MM.1S (cell line): ENCODE results near the gene ARPC2.

ENCODE experiments used
- DNase-seq: peaks from one replicate; pipeline ENCODE4 v3.0.0-alpha.2; 2015
- H2AFZ ChIP-seq: fragments of 300-600 bp; sonication (generic); 2 replicates; pipeline ENCODE4 v1.6.0; 2016; ENCODE audit warnings: antibody characterized with exemption, low read length
- H3F3A ChIP-seq: fragments of 300-600 bp; sonication (generic); 2 replicates; pipeline ENCODE4 v1.6.1; 2016; ENCODE audit warnings: mild to moderate bottlenecking, antibody characterized with exemption, low read length, moderate library complexity, mixed read lengths; ENCODE audit not compliant: insufficient read depth
- H3K27ac ChIP-seq: fragments of 300-600 bp; sonication (generic); 2 replicates; pipeline ENCODE4 v1.5.1; 2016; ENCODE audit warnings: mild to moderate bottlenecking, low read length
- H3K27me3 ChIP-seq: fragments of 300-600 bp; sonication (generic); replicated peaks from 2 replicates; pipeline ENCODE4 v1.6.0; 2016; ENCODE audit warnings: low read length; ENCODE audit not compliant: insufficient read depth
- H3K36me3 ChIP-seq: fragments of 300-600 bp; sonication (generic); replicated peaks from 2 replicates; pipeline ENCODE4 v1.6.1; 2016; ENCODE audit warnings: mild to moderate bottlenecking, low read length, mixed read lengths; ENCODE audit not compliant: insufficient read depth
- H3K4me1 ChIP-seq: fragments of 300-600 bp; sonication (generic); 2 replicates; pipeline ENCODE4 v1.6.1; 2016; ENCODE audit warnings: low read length, mixed read lengths
- H3K4me2 ChIP-seq: fragments of 300-600 bp; sonication (generic); 2 replicates; pipeline ENCODE4 v1.6.0; 2016; ENCODE audit warnings: low read depth, low read length
- H3K4me3 ChIP-seq: fragments of 300-600 bp; sonication (generic); 2 replicates; pipeline ENCODE4 v1.5.1; 2016; ENCODE audit warnings: low read length, mixed read lengths
- H3K79me2 ChIP-seq: fragments of 300-600 bp; sonication (generic); 2 replicates; pipeline ENCODE4 v1.6.1; 2016; ENCODE audit warnings: mixed run types, low read length, mixed read lengths
- H3K9ac ChIP-seq: fragments of 300-600 bp; sonication (generic); 2 replicates; pipeline ENCODE4 v1.6.1; 2016; ENCODE audit warnings: low read length, mixed read lengths
- H3K9me2 ChIP-seq: fragments of 300-600 bp; sonication (generic); replicated peaks from 2 replicates; pipeline ENCODE4 v1.6.1; 2016; ENCODE audit warnings: mild to moderate bottlenecking, low read length, mixed read lengths; ENCODE audit not compliant: insufficient read depth
- H3K9me3 ChIP-seq: fragments of 300-600 bp; sonication (generic); replicated peaks from 2 replicates; pipeline ENCODE4 v1.6.1; 2016; ENCODE audit warnings: mild to moderate bottlenecking, low read length, mixed read lengths; ENCODE audit not compliant: insufficient read depth
- H4K20me1 ChIP-seq: fragments of 300-600 bp; sonication (generic); 2 replicates; pipeline ENCODE4 v1.6.1; 2016; ENCODE audit warnings: mild to moderate bottlenecking, low read length, moderate library complexity, mixed read lengths; ENCODE audit not compliant: insufficient read depth
- EZH2 ChIP-seq: fragments of 300-600 bp; sonication (generic); optimal IDR thresholded peaks from 2 replicates; pipeline ENCODE3; 2017; ENCODE audit warnings: low read depth, mild to moderate bottlenecking, antibody characterized with exemption, low read length, mixed read lengths
- EZH2phosphoT487 ChIP-seq: fragments of 300-600 bp; sonication (generic); IDR thresholded peaks from 2 replicates; pipeline ENCODE4 v1.6.1; 2018; ENCODE audit warnings: antibody characterized with exemption, low read length
- TF ChIP-seq, protein P1 (sequence below): fragments of 300-600 bp; sonication (generic); IDR thresholded peaks from 2 replicates; pipeline ENCODE4 v1.5.1; 2016; ENCODE audit warnings: antibody characterized with exemption, low read length, mixed read lengths

ARPC2 gene

DNA sequence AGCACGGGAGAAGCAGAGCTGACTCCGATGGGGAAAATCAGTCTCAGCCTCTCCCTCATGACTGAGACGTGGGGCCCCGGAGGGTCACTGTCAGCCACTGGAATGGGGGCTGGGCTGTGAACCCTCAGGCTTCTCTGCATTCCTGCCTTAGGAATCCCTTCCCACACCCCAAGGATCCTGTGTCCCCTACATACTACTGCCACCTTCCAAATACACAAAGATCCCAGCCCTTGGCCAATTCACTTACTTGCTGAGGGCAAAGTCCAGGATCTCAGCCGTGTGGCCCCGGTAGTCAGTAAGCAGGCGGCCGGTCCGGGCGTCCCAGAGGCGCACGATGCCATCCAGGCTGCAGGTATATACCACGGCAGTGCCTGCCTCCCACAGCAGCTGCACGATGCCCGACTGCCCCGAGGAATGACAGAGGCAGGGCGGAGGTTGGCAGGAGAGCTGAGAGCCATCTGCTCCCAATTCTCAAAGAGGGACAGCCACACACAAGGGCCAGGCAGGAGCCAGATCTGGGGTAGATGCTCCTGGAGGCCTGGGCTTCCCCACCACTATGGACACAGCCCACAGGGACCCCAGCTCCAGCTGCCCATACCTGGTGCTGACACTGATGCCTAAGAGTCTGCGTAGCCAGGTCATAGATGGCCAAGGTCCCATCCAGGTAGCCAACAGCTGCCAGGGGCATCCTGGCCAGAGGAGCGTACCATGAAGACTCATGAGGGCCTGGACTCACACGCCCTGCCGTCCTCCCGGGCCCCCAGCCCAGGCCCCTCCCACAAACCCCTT lies 48.0 kb downstream of the ARPC2 start:
- TF ChIP-seq EZH2 (no peak), EZH2phosphoT487 (no peak)
- TF ChIP-seq, protein P1, sequence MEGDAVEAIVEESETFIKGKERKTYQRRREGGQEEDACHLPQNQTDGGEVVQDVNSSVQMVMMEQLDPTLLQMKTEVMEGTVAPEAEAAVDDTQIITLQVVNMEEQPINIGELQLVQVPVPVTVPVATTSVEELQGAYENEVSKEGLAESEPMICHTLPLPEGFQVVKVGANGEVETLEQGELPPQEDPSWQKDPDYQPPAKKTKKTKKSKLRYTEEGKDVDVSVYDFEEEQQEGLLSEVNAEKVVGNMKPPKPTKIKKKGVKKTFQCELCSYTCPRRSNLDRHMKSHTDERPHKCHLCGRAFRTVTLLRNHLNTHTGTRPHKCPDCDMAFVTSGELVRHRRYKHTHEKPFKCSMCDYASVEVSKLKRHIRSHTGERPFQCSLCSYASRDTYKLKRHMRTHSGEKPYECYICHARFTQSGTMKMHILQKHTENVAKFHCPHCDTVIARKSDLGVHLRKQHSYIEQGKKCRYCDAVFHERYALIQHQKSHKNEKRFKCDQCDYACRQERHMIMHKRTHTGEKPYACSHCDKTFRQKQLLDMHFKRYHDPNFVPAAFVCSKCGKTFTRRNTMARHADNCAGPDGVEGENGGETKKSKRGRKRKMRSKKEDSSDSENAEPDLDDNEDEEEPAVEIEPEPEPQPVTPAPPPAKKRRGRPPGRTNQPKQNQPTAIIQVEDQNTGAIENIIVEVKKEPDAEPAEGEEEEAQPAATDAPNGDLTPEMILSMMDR, result no peak
- Histone ChIP-seq H3K36me3 (no peaks in the 10 kb centered on the region), H3K4me1 (peaks cover 24% of the 10 kb centered on the region), H3K27ac (no peak overlapping the region), H3K9me2 (no peaks in the 10 kb centered on the region), H3K4me3 (no peak overlapping the region), H3F3A (no peaks in the 10 kb centered on the region), H3K27me3 (no peaks in the 10 kb centered on the region), H4K20me1 (no peaks in the 10 kb centered on the region), H3K4me2 (no peak overlapping the region), H3K9me3 (no peaks in the 10 kb centered on the region), H3K9ac (no peak overlapping the region), H2AFZ (no peak overlapping the region), H3K79me2 (peaks cover 19% of the 10 kb centered on the region)
- no peak for DNase-seq

DNA sequence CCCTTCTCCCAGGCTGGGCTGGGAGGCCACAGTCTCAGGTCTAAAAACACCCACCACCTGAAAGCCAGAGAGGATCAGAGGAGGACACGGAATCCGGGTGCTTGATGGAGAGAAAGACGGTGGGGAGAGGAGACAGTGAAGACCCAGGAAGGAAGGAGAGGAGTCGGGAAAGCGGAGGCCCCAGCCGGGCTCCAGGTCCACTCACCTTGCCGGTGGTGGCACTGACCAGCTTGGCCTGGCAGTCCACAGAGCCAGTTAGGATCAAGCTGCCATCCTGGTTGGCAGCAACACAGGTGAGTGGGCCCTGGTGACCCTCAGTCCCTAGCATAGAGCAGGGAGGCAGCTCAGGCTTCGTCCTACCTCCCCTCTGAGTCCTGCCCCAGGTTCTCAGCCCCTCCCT lies 48.6 kb downstream of the ARPC2 start:
- H3K4me1 ChIP-seq, result peaks cover 17% of the 10 kb centered on the region
- H2AFZ ChIP-seq, result no peak overlapping the region
- no peak overlapping the region for H3K4me3 ChIP-seq
- no peaks in the 10 kb centered on the region for H3K9me2 ChIP-seq
- H3K4me2 ChIP-seq, result no peak overlapping the region
- no peaks in the 10 kb centered on the region for H3K36me3 ChIP-seq
- H3K27ac ChIP-seq, result no peak overlapping the region
- H3F3A ChIP-seq, result no peaks in the 10 kb centered on the region
- TF ChIP-seq, protein P1, result no peak
- no peak for TF ChIP-seq EZH2
- no peak for TF ChIP-seq EZH2phosphoT487
- H3K9ac ChIP-seq, result no peak overlapping the region
- no peaks in the 10 kb centered on the region for H3K27me3 ChIP-seq
- DNase-seq, result no peak
- H3K9me3 ChIP-seq, result no peaks in the 10 kb centered on the region
- no peaks in the 10 kb centered on the region for H4K20me1 ChIP-seq
- peaks cover 22% of the 10 kb centered on the region for H3K79me2 ChIP-seq

DNA sequence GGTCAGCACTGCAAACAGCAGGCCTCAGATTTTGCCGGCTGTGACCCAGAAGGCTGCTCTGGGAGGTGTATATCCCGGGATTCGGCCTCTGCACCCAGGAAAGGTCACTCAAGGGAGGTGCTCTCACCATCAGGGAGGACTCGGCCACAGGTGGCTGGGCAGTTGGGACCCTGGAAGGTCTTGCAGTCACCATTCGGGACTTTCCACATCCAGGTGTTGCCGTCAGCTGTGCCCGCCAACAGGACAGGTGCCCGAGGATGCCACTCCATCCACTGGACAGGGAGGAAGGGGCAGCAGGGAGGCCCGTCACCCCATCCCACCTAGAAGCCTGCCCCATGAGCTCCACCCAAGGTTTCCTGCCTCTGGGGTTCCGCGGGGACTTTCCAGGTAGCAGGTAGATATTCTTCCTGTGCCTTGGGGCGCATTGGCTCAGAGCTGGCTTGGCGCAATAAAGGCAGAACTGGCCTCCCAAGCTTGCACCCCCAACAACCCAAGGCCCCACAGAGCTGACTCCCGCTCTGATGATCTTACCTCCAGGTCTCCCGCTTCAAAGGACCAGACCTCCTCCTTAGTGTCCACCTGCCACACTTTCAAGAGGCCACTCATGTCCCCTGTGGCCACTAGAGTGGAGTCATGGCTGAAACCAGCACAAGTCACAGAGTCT lies 49.5 kb downstream of the ARPC2 start:
- Histone ChIP-seq H3K4me1 (peaks cover 9% of the 10 kb centered on the region; the same call in 1 of the 2 replicates), H3K27me3 (no peaks in the 10 kb centered on the region), H3K79me2 (peaks cover 30% of the 10 kb centered on the region), H3K9ac (no peak overlapping the region), H3K9me2 (no peaks in the 10 kb centered on the region), H3K36me3 (no peaks in the 10 kb centered on the region), H4K20me1 (no peaks in the 10 kb centered on the region), H3K27ac (no peak overlapping the region), H2AFZ (no peak overlapping the region), H3F3A (no peaks in the 10 kb centered on the region), H3K4me3 (no peak overlapping the region), H3K4me2 (no peak overlapping the region), H3K9me3 (no peaks in the 10 kb centered on the region)
- TF ChIP-seq EZH2phosphoT487 (no peak), EZH2 (no peak)
- TF ChIP-seq, protein P1, result no peak
- no peak for DNase-seq
